K562 (cell line): ENCODE results near the gene POLD4. TPM values are rescaled to one million over a fixed set of nuclear protein-coding genes. Genes with fewer than 3 reads are reported as not detected.

ENCODE experiments used
- ATAC-seq: fragments of 200-7000 bp; cut with Tn5 transposase; 3 replicates; pipeline ENCODE4 v1.9.1; 2020; ENCODE audit warnings: moderate library complexity
- BruUV-seq: library from RNA; stranded (reverse); fragments of 400-500 nt; replicated peaks from 2 replicates; lab custom pipeline; 2021; lab: Mats Ljungman, UMichigan
- CTCF ChIA-PET: fragments of 300-600 bp; formaldehyde crosslinking; extraction: SDS; loops from one replicate; lab custom pipeline; 2021; ENCODE audit warnings: low intra/inter-chr PET ratio; lab: Yijun Ruan, JAX
- POLR2A ChIA-PET: fragments of 300-600, 350-650 bp; sonication (Branson Sonifier 250); formaldehyde crosslinking; extraction: SDS; loops from one replicate; lab custom pipeline; 2021; ENCODE audit warnings: antibody characterized with exemption, inconsistent platforms; lab: Yijun Ruan, JAX
- DNase-seq, 4 experiments: peaks; one replicate each; pipeline versions ENCODE4 v3.0.0 to v3.0.0-alpha.2; 2011 to 2018; ENCODE audit warnings: low spot score in 3 of 4, mixed read lengths in 3 of 4; ENCODE audit errors: extremely low read depth in 1 of 4
- FAIRE-seq: peaks from 2 replicates; lab custom pipeline; 2011; peaks lifted over from hg19 to GRCh38; lab: Jason Lieb, UNC
- H2AFZ ChIP-seq: 2 replicates; pipeline ENCODE4 v1.6.0; 2011; ENCODE audit warnings: low read depth, low read length, control low read depth, inconsistent platforms
- H3K27ac ChIP-seq: fragments of 200-600 bp; 3 replicates; pipeline ENCODE4 v1.8.0; 2011; ENCODE audit warnings: low read depth, mild to moderate bottlenecking, control low read depth, inconsistent platforms, low read length, moderate library complexity, mixed read lengths; ENCODE audit errors: extremely low read depth
- H3K27me3 ChIP-seq, 2 experiments: fragments of 300-600 bp in 1 of 2; 2 replicates in 1 of 2; 3 replicates in 1 of 2; pipeline versions ENCODE4 v1.6.0 to v1.8.0; 2011; ENCODE audit warnings: inconsistent platforms in 2 of 2, low read length in 2 of 2, mild to moderate bottlenecking in 1 of 2, mixed read lengths in 1 of 2, moderate library complexity in 1 of 2; ENCODE audit not compliant: control insufficient read depth in 2 of 2, insufficient read depth in 2 of 2
- H3K36me3 ChIP-seq: fragments of 300-600 bp; 3 replicates; pipeline ENCODE4 v1.8.0; 2011; ENCODE audit warnings: mild to moderate bottlenecking, low read length, inconsistent platforms; ENCODE audit not compliant: control insufficient read depth, insufficient read depth
- H3K4me1 ChIP-seq, 2 experiments: fragments of 200-600 bp in 1 of 2; replicated peaks in 1 of 2; 2 replicates in 1 of 2; 3 replicates in 1 of 2; pipeline versions ENCODE4 v1.5.1 to v1.8.0; 2011; ENCODE audit warnings: inconsistent platforms in 2 of 2, low read length in 2 of 2, mild to moderate bottlenecking in 1 of 2, mixed read lengths in 1 of 2, moderate library complexity in 1 of 2; ENCODE audit not compliant: control insufficient read depth in 2 of 2, insufficient read depth in 2 of 2
- H3K4me2 ChIP-seq: 2 replicates; pipeline ENCODE4 v1.6.1; 2011; ENCODE audit warnings: low read length, control low read depth, inconsistent platforms, mixed read lengths; ENCODE audit not compliant: insufficient read depth
- H3K4me3 ChIP-seq: fragments of 200-600 bp; sonication (generic), shearing (Covaris generic); 2 replicates; pipeline ENCODE4 v1.5.1; 2016; ENCODE audit warnings: control low read depth, inconsistent platforms
- H3K79me2 ChIP-seq: fragments of 200-600 bp; 3 replicates; pipeline ENCODE4 v1.8.0; 2011; ENCODE audit warnings: low read length, inconsistent platforms; ENCODE audit not compliant: control insufficient read depth, insufficient read depth
- H3K9ac ChIP-seq, 2 experiments: 2 replicates each; pipeline versions ENCODE4 v1.6.0 to v1.6.1; 2011; ENCODE audit warnings: low read depth in 2 of 2, low read length in 2 of 2, control low read depth in 1 of 2, inconsistent platforms in 1 of 2, mild to moderate bottlenecking in 1 of 2, mixed read lengths in 1 of 2; ENCODE audit not compliant: insufficient read depth in 1 of 2
- H3K9me1 ChIP-seq: one replicate; pipeline ENCODE4 v1.6.0; 2011; ENCODE audit warnings: inconsistent platforms, mild to moderate bottlenecking, low read length, moderate library complexity; ENCODE audit not compliant: control insufficient read depth, insufficient read depth
- H3K9me3 ChIP-seq: replicated peaks from 2 replicates; pipeline ENCODE4 v1.5.1; 2011; ENCODE audit warnings: low read depth, low read length, inconsistent platforms; ENCODE audit not compliant: control insufficient read depth, insufficient read depth
- H4K20me1 ChIP-seq: replicated peaks from 2 replicates; pipeline ENCODE4 v1.6.1; 2011; ENCODE audit warnings: low read length, inconsistent platforms, mixed read lengths; ENCODE audit not compliant: control insufficient read depth, insufficient read depth
- GATA2 ChIP-seq: sonication (generic); formaldehyde crosslinking; IDR thresholded peaks from 2 replicates; pipeline ENCODE4 v1.4.0; 2020; ENCODE audit warnings: mild to moderate bottlenecking, missing genetic modification reagents
- NELFE ChIP-seq: IDR thresholded peaks from 2 replicates; pipeline ENCODE4 v1.6.1; 2011; ENCODE audit warnings: mild to moderate bottlenecking; ENCODE audit not compliant: insufficient read depth, insufficient read length
- NEUROD1 ChIP-seq: fragments of 150-350 bp; IDR thresholded peaks from 2 replicates; pipeline ENCODE4 v1.6.1; 2014; ENCODE audit warnings: borderline replicate concordance, low read length, low read depth; ENCODE audit not compliant: partially characterized antibody
- NRF1 ChIP-seq, 2 experiments: fragments of 450-650 bp; IDR thresholded peaks in 1 of 2; conservative IDR thresholded peaks in 1 of 2; 2 replicates each; pipeline ENCODE4 v1.6.1; 2014; ENCODE audit warnings: mild to moderate bottlenecking in 2 of 2
- TCF7L2 ChIP-seq: fragments of 150-350 bp; IDR thresholded peaks from 2 replicates; pipeline ENCODE4 v1.6.1; 2016; ENCODE audit warnings: low read depth, mild to moderate bottlenecking, low read length, moderate library complexity
- ZNF518B ChIP-seq: fragments of 250-450 bp; sonication (Bioruptor Pico); IDR thresholded peaks from 2 replicates; pipeline ENCODE4 v1.5.0; 2021; ENCODE audit warnings: mild to moderate bottlenecking, moderate library complexity
- WGBS: fragments of 100-300 bp; shearing (Covaris generic); methylation state at CpG from one replicate; pipeline ENCODE4 v1.1.6; 2016; ENCODE audit warnings: low coverage, mixed read lengths; ENCODE audit not compliant: insufficient coverage; ENCODE audit errors: missing lambda C conversion rate; 5-methylcytosine and 5-hydroxymethylcytosine counted together
- in situ Hi-C: fragments of 300-500 bp; cut with MboI; formaldehyde crosslinking; loops from 4 replicates; pipeline ENCODE4 v1.15.0; 2018; ENCODE audit warnings: inconsistent platforms, mixed read lengths
- intact Hi-C: fragments of 100-400 bp; cut with micrococcal nuclease; formaldehyde crosslinking; loops from 2 replicates; pipeline ENCODE4 v1.14.2; 2022
- polyA plus RNA-seq, 8 experiments: library from polyadenylated mRNA; depleted of rRNA in 4 of 8; stranded (reverse) in 5 of 8; unstranded in 3 of 8; fragments of >200 nt; fragmentation: Nextera tagmentation in 2 of 8; fragmentation: Illumina TruSeq in 1 of 8; extraction: Ambion mirVana in 2 of 8; extraction: Trizol in 1 of 8; gene quantifications; 2 replicates each; pipeline versions ENCODE4 v1.2.1 to v1.2.3, GENCODE V29; 2011 to 2014; ENCODE audit warnings: inconsistent platforms in 1 of 8, missing spikeins in 1 of 8
- total RNA-seq, 7 experiments: library from RNA; depleted of rRNA in 6 of 7; stranded (reverse); fragments of >200 nt in 6 of 7; fragmentation: Illumina TruSeq in 2 of 7; extraction: Trizol in 2 of 7; gene quantifications; 2 replicates each; pipeline versions ENCODE4 v1.2.1 to v1.2.3, GENCODE V29; 2011 to 2021; ENCODE audit warnings: low replicate concordance in 1 of 7

Gene POLD4
- total and polyA plus RNA-seq, 9 of the 15 experiments (the other 6 are each of a cell fraction or from before 2014, with no cell fraction given): 5.8 to 64.5 (median 18.3) TPM

GRCh38 chr11:67345247-67345919 lies 8.0 kb downstream of the POLD4 start:
- Histone ChIP-seq H3K27ac (no peak overlapping the region), H3K4me1 (peaks cover 8 to 27% of the 10 kb centered on the region in 2 experiments; a peak in 3 of 5 replicates), H2AFZ (0 out of 2 replicates have a peak overlapping the region, but pooled peaks have one; percentile 11), H3K27me3 (no peaks in the 10 kb centered on the region), H3K9ac (no peak overlapping the region), H3K9me3 (no peaks in the 10 kb centered on the region), H3K36me3 (no peaks in the 10 kb centered on the region), H4K20me1 (no peaks in the 10 kb centered on the region; the same call in 1 of the 2 replicates), H3K79me2 (no peaks in the 10 kb centered on the region), H3K4me2 (no peak overlapping the region), H3K9me1 (no peaks in the 10 kb centered on the region), H3K4me3 (no peak overlapping the region)
- FAIRE-seq (no peak), DNase-seq (no peak), ATAC-seq (peak; percentile 23)
- intact Hi-C loops: no loop called here
- TF ChIP-seq NEUROD1 (no peak), GATA2 (CRISPR knock-in tag) (0 out of 2 replicates have a peak, but pooled peaks have one; percentile 20)
- WGBS: 64% methylated on average over 8 of the region's 8 CpGs
- BruUV-seq: no TSS peak
- POLR2A ChIA-PET: interaction anchor here (0.6 to 1.6 kb wide), 9 partner anchors 9 to 475 kb away, joined by 3 to 4 read pairs (median 4); partner anchors contain the start of gene POLD4
- in situ Hi-C loops: no loop called here
- CTCF ChIA-PET: interaction anchor here (0.7 to 1.9 kb wide), 2 partner anchors 23 to 37 kb away, joined by 3 to 8 read pairs; no protein-coding TSS in a partner anchor

- H3K4me2 ChIP-seq: no peak overlapping the region
Measured at GRCh38 chr11:67344264-67344663, 9.1 kb downstream of the POLD4 start.

More at GRCh38 chr11:67344264-67344663, 9.1 kb downstream of the POLD4 start:
- H3K4me3 ChIP-seq: no peak overlapping the region
- no peak overlapping the region for H3K27ac ChIP-seq
- in situ Hi-C loops: no loop called here
- ATAC-seq (no peak), FAIRE-seq (no peak), DNase-seq (no peak)
- 0 out of 4 replicates have a peak overlapping the region, but pooled peaks of 1 of the 2 experiments have one; percentile 15 for H3K9ac ChIP-seq
- no peaks in the 10 kb centered on the region for H3K9me3 ChIP-seq
- ChIA-PET CTCF (no interaction called here), POLR2A (interaction anchor here (1.6 kb wide), 1 partner anchor 10 kb away, joined by 4 read pairs; the partner anchor contains the start of gene POLD4)
- H3K79me2 ChIP-seq: no peaks in the 10 kb centered on the region
- no peaks in the 10 kb centered on the region for H3K27me3 ChIP-seq
- intact Hi-C loops: no loop called here
- TF ChIP-seq ZNF518B (CRISPR knock-in tag) (no peak), NRF1 (conservative IDR thresholded peaks at IDR 0.05 in 1 of 2, IDR thresholded peaks at IDR 0.05 in 1 of 2) (no peak), NELFE (no peak), TCF7L2 (no peak)
- BruUV-seq: no TSS peak
- no peak overlapping the region for H2AFZ ChIP-seq
- WGBS: 42% methylated on average over 4 of the region's 4 CpGs
- no peaks in the 10 kb centered on the region for H3K36me3 ChIP-seq
- H3K9me1 ChIP-seq: no peaks in the 10 kb centered on the region
- no peaks in the 10 kb centered on the region; the same call in 1 of the 2 replicates for H4K20me1 ChIP-seq
- H3K4me1 ChIP-seq: peaks cover 8 to 21% of the 10 kb centered on the region in 2 experiments; a peak in 3 of 5 replicates
